Amniotic stem cell (primary cell): Measurements from ENCODE around the gene LRRIQ3.

Source experiments
- DNase-seq: peaks from one replicate; lab custom pipeline; 2025; lab: John Stamatoyannopoulos, UW

LRRIQ3 gene

GRCh38 chr1:74107394-74107793, 90.6 kb downstream of the LRRIQ3 start:
- DNase-seq = no peak

GRCh38 chr1:74091371-74091770, 106.6 kb downstream of the LRRIQ3 start:
- DNase-seq = no peak

- no peak for DNase-seq
Observed at GRCh38 chr1:74083128-74083527, 114.8 kb downstream of the LRRIQ3 start.

- no peak for DNase-seq
Observed at GRCh38 chr1:74065081-74065480, 132.9 kb downstream of the LRRIQ3 start.

GRCh38 chr1:74057719-74058118, 140.3 kb downstream of the LRRIQ3 start:
- no peak for DNase-seq

GRCh38 chr1:74053407-74053806, 144.6 kb downstream of the LRRIQ3 start:
- no peak for DNase-seq

- DNase-seq = no peak
Observed at GRCh38 chr1:74050386-74050785, 147.6 kb downstream of the LRRIQ3 start.

- no peak for DNase-seq
Observed at GRCh38 chr1:74038042-74038441, 159.9 kb downstream of the LRRIQ3 start.

- DNase-seq = no peak
Observed at GRCh38 chr1:74012583-74012982, 185.4 kb downstream of the LRRIQ3 start.

GRCh38 chr1:74011736-74012135, 186.2 kb downstream of the LRRIQ3 start:
- no peak for DNase-seq

GRCh38 chr1:74010206-74010605, 187.8 kb downstream of the LRRIQ3 start:
- DNase-seq = no peak

GRCh38 chr1:74005533-74005932, 192.4 kb downstream of the LRRIQ3 start:
- no peak for DNase-seq

GRCh38 chr1:74003806-74004205, 194.2 kb downstream of the LRRIQ3 start:
- DNase-seq = no peak

- no peak for DNase-seq
Observed at GRCh38 chr1:73998348-73998959, 199.5 kb downstream of the LRRIQ3 start.

GRCh38 chr1:73980324-73981040, 217.5 kb downstream of the LRRIQ3 start:
- no peak for DNase-seq

GRCh38 chr1:73979684-73980083, 218.3 kb downstream of the LRRIQ3 start:
- DNase-seq = no peak

GRCh38 chr1:73978964-73979363, 219.0 kb downstream of the LRRIQ3 start:
- no peak for DNase-seq
